GM10266 (cell line): Measurements from ENCODE around the gene WNT7B.

Source experiments
- DNase-seq: peaks from one replicate; pipeline ENCODE4 v3.0.0; 2012; ENCODE audit errors: extremely low spot score
- TF ChIP-seq, protein P1 (sequence below): IDR thresholded peaks from 2 replicates; pipeline ENCODE4 v1.5.1; 2012; ENCODE audit warnings: mild to moderate bottlenecking, low read depth; ENCODE audit not compliant: control insufficient read depth, insufficient read depth; ENCODE audit errors: missing control alignments

WNT7B gene

DNA sequence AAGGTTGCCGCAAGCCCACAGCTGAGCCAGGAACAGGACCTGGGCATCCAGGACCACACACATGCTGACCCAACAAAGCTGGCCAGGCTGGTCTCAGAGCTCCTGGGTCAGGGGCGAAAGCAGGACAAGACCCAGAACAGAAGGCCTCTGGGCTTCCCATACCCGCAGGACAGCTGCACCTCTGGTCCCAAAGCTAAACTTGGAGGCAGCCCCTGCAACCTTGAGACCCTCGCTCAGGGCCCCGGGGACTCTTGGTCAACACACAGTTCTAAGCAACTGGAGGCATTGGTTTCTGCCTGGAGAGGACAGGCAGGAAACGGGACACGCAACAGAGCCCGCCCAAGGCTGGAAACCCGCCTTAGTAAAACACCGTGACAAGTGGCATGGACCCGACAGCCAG, 11.4 kb downstream of the WNT7B start:
- no peak for DNase-seq
- TF ChIP-seq, protein P1, sequence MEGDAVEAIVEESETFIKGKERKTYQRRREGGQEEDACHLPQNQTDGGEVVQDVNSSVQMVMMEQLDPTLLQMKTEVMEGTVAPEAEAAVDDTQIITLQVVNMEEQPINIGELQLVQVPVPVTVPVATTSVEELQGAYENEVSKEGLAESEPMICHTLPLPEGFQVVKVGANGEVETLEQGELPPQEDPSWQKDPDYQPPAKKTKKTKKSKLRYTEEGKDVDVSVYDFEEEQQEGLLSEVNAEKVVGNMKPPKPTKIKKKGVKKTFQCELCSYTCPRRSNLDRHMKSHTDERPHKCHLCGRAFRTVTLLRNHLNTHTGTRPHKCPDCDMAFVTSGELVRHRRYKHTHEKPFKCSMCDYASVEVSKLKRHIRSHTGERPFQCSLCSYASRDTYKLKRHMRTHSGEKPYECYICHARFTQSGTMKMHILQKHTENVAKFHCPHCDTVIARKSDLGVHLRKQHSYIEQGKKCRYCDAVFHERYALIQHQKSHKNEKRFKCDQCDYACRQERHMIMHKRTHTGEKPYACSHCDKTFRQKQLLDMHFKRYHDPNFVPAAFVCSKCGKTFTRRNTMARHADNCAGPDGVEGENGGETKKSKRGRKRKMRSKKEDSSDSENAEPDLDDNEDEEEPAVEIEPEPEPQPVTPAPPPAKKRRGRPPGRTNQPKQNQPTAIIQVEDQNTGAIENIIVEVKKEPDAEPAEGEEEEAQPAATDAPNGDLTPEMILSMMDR: no peak

DNA sequence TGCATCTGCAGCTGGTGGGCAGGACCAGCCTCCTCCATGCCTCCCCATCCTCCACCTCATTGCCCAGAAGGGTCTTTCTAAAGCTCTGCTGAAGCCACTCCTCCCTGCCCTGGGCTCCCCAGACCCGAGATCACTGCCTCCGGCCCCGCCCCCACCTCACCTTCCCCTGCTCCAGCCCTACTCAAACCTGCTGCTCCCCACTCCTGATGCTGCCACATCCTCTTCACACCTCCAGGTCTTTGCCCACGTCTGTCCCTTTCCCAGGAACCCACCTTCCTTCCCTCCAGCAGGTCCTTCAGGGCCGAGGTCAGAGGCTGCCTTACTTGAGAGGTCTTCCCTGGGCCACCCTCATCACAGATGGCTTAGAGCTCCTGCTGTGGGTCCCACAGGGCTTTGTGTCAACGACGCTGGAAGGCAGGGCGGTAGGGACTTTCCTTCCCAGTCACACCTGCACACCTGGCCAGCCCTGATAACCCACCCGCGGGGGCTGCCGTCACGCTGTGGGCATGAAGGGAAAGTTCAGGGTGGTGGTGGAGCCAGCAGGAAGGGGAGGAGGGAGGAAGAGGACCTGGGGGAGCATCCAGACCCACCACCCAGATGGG, 11.9 kb downstream of the WNT7B start:
- TF ChIP-seq, protein P1: no peak
- no peak for DNase-seq

DNA sequence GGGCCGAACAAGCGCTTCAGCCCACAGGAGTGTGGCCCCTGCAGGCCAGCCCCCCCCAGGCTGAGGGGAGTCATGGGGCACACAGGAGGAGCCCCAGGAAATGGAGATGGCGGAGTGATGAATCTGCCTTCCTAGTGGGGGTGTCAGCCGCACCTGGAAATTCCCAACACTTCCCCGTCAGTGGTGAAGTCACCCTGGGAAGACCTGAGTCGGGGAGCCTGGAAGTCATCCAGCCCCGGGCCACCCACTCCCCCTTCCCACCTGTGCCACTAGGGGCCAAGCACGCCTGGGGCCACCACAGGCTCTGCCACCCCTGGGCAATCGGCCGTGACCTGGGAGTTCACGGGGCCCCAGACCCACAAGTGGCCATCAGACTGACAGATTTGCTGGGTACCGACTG, 12.6 kb downstream of the WNT7B start:
- TF ChIP-seq, protein P1: no peak
- no peak for DNase-seq

DNA sequence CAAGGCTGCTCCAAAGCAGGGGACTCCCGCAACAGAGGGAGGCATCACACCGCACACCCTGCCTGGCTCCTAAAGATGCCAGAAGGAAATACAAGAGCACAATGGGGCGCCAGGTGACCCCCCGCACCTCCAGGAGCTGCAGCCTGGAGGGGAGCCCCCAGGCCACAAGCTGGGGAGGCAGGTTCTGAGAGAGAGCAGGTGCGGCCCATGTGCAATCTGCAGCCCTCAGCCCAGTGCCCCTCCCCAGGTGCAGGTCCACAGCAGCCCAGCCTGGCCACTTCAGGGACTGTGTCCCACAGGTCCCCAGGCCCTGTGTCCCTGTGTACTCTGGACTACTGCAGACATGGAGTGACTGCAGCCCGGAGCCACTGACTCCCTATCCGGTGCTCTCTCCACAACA, 13.1 kb downstream of the WNT7B start:
- no peak for DNase-seq
- TF ChIP-seq, protein P1: no peak

DNA sequence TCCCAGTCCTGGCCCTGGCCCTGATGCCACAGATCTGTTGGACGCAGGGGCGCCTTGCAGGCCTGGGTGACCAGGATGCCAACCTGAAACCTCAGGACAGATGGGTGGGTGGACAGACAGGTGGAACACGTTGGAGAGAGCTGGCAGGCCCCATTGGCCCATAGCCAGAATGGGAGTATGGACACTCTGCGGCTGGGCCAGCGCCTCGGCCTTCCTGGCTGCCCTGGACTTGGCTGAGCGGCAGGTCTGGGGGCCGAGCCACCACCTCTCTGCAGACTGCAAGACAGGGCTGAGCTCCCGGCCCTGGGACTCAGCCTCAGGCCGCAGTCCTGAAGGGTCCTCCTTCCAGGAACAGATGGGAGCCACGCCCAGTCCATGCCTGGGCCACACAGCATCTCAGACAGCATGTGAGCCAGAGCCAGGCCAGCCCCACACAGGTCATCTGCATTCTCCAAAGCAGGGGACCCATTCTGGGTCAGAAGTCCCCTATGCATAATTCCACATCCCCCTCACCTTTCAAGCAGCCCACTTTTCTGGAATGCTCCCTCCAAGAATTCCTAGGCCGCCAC, 14.1 kb downstream of the WNT7B start:
- DNase-seq: no peak
- TF ChIP-seq, protein P1: no peak

DNA sequence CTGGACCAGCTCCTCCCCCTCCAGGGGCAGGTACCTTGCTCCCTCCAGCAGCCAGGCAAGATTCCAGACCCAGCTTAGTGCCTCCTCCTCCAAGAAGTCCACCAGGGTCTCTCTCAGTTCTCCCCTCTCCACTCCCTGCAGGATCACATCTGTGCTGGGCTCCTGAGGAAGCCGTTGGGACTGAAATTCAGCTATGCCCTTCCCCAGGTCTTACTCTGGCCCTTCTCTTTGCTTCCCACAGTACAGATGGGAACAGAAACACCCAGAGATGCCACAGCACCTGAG, 14.6 kb downstream of the WNT7B start:
- no peak for DNase-seq
- TF ChIP-seq, protein P1: no peak

DNA sequence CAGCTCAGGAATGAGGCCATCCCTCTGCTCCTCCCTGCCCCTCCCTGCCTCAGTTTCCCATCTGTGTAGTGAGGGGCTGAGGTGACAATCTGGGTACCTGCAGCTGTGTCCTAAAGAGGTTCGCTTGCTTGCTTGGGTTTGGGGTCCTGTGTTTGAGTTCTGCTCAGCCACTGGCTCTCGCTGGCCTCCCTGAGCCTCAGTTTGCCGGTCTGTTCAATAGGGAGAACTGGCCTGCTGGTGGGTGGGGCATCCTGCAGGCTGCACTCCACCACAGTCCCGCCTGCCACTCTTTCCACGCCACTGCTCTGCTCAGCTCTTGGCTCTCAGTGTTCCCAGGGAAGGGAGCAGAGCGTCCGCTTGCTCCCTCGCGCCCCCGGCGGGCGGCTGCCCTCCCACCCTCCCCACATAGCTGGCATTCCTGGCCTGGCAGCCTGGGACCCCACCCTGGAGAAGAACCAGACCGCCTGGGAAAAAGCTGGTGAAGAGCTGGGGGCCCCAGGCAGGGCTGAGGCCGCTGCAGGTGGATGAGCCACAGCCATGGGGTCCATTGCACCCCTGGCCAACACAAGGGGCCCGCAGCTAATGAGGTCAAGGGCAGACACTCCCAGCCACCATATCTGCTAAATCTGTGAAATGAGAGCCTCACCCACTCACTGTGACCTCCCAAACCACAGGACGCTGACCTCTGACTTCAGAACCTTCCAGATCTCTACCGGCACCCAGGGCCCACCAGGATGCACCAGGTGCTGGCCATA, 15.1 kb downstream of the WNT7B start:
- TF ChIP-seq, protein P1: no peak

More for the DNA sequence above, 15.1 kb downstream of the WNT7B start:
- no peak for DNase-seq
